Stimulated activated naive CD8-positive, alpha-beta T cell treated with anti-CD3 and anti-CD28 coated beads, Interleukin-15, Interleukin-2, amounts not matched to agents 100 ng/mL and 50 ng/mL, for 24 hours (primary cell): ENCODE results near the gene OR2G2.

Source experiments
- H3K27ac Mint-ChIP-seq: one replicate; pipeline ENCODE4 v1.8.0; 2021; ENCODE audit warnings: mild to moderate bottlenecking, mixed read lengths
- H3K27me3 Mint-ChIP-seq: one replicate; pipeline ENCODE4 v1.8.0; 2021; ENCODE audit warnings: mixed read lengths
- H3K36me3 Mint-ChIP-seq: one replicate; pipeline ENCODE4 v1.8.0; 2021; ENCODE audit warnings: low read depth, mixed read lengths
- H3K4me1 Mint-ChIP-seq: one replicate; pipeline ENCODE4 v1.8.0; 2021; ENCODE audit warnings: low read depth, mixed read lengths
- H3K4me3 Mint-ChIP-seq: one replicate; pipeline ENCODE4 v1.8.0; 2021; ENCODE audit warnings: mild to moderate bottlenecking, mixed read lengths
- H3K9me3 Mint-ChIP-seq: one replicate; pipeline ENCODE4 v1.8.0; 2021; ENCODE audit warnings: mixed read lengths

The OR2G2 gene, protein sequence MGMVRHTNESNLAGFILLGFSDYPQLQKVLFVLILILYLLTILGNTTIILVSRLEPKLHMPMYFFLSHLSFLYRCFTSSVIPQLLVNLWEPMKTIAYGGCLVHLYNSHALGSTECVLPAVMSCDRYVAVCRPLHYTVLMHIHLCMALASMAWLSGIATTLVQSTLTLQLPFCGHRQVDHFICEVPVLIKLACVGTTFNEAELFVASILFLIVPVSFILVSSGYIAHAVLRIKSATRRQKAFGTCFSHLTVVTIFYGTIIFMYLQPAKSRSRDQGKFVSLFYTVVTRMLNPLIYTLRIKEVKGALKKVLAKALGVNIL

DNA sequence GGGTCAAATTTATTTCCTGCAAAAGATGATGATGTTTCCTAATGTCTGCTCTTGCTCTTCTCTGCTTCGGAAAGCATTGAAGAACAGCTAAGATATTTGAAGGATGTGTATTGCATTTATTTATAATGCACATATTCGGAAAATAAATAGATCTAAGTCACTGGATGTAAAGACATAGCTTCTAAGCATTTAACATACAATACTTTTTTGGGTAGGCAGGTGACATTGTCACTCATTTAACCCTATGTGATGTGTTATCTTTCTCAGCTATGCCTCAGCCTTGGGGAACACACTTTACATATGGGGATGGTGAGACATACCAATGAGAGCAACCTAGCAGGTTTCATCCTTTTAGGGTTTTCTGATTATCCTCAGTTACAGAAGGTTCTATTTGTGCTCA, at the start of gene OR2G2:
OR2G2 (plus strand) TSS at position 301 of the 400 bp plus-strand sequence; CDS start at position 301, 0 bp downstream.
- Mint-ChIP-seq H3K36me3 (no peaks in the 10 kb centered on the region), H3K27me3 (no peaks in the 10 kb centered on the region), H3K4me1 (no peaks in the 10 kb centered on the region), H3K27ac (no peak within 1 kb of the TSS), H3K4me3 (no peak within 1 kb of the TSS), H3K9me3 (peaks cover 8% of the 10 kb centered on the region)

DNA sequence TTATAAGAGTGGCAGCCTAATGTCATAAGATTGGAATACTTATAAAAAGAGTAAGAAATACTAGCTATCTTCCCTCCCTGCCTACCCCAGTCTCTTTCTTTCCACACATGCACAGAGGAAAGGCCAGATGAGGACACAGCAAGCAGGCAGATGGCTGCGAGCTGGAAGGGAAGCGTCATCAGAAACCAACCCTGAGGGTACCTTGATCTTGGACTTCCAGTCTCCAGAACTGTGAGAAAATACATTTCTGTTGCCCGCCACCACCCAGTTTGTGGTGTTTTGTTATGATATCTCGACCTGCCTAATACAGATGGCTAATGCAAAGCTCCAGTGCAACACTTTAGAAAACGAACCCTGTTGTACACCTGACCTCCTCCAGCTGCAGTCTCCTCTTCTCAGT, 49.6 kb upstream of the OR2G2 start:
- Mint-ChIP-seq H3K9me3 (no peaks in the 10 kb centered on the region), H3K27ac (no peak overlapping the region), H3K4me1 (no peaks in the 10 kb centered on the region), H3K36me3 (no peaks in the 10 kb centered on the region), H3K4me3 (no peak overlapping the region), H3K27me3 (peaks cover 16% of the 10 kb centered on the region)

DNA sequence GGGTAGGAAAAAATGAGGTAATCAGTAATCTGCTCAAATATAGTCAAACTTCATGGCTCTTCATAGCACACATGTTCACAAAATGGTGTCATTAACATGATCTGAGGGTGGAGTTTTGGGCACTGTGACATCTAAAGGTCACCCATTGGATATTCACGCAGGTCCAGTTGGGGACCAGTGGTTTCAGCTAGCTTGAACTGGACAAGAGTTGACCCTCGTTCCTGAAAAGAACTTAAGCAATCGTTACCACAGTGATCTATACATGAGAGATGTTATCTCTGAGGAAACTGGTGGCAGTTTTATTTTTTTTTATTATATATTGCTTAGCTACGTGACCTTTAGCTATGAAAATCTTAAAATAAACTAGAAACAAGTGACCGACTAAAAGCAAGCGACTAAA, 48.9 kb upstream of the OR2G2 start:
- H3K27ac Mint-ChIP-seq, result no peak overlapping the region
- H3K4me1 Mint-ChIP-seq, result no peaks in the 10 kb centered on the region
- no peaks in the 10 kb centered on the region for H3K9me3 Mint-ChIP-seq
- no peaks in the 10 kb centered on the region for H3K36me3 Mint-ChIP-seq
- no peak overlapping the region for H3K4me3 Mint-ChIP-seq
- peaks cover 16% of the 10 kb centered on the region for H3K27me3 Mint-ChIP-seq

DNA sequence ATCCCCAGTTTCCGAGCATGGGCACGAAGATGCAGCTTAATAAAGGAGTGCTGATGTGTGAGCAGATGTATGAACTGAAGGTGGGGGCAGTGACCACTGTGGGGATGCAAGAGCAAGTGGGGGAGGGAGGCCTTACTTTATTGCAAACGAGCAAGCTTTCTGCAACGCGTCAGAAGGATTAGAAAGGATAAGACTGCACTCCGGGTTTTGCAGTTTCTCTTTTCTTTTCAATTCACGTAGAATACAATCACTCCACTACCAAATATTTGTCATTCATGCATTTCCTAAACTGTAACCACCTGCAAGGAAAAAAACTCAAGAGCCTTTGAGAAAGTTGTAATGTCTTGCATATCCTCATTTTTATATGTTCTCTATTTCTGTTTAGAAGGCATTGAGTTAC, 47.6 kb upstream of the OR2G2 start:
- no peaks in the 10 kb centered on the region for H3K4me1 Mint-ChIP-seq
- no peaks in the 10 kb centered on the region for H3K36me3 Mint-ChIP-seq
- H3K27ac Mint-ChIP-seq, result no peak overlapping the region
- no peaks in the 10 kb centered on the region for H3K9me3 Mint-ChIP-seq
- H3K27me3 Mint-ChIP-seq, result peaks cover 15% of the 10 kb centered on the region
- H3K4me3 Mint-ChIP-seq, result no peak overlapping the region

DNA sequence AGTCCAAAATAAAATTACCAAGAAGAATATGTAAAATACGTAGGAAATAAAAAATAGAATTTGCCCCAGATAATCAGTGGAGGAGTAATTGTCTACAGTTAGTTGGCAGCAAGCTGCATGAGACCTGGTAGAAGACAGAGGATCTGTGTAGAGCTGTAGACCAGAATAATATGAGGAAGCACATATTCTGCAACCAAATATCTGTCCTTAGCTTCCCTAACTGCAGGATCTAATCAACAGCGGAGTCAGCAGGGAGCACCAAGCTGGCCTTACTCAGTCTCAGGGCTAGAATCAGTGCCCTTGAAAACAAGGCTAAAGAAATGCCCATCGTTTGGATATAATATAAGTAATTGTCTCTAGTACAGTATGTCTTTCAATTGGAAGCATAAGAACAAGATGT, 45.3 kb upstream of the OR2G2 start:
- H3K27me3 Mint-ChIP-seq, result peaks cover 22% of the 10 kb centered on the region
- H3K9me3 Mint-ChIP-seq, result no peaks in the 10 kb centered on the region

DNA sequence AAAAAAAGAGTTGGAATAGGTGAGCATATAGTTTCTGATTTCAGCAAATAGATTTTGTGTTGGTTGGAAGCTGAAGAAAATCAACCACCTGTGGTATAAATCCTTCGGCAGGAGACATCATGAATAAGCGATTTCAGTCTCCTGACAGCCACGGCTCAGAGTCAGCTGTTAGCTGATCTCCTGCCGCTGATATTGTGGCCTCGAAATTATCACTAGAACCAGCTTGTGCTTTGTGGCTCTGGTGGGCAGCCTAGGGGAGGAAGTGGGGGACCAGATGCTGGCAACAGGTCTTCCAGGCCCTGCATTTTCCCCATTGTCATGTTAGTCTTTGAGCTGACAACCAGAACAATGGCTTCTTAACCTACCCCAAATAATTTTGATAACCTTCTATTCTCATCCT, 40.1 kb upstream of the OR2G2 start:
- H3K4me1 Mint-ChIP-seq, result peaks cover 15% of the 10 kb centered on the region
- no peaks in the 10 kb centered on the region for H3K9me3 Mint-ChIP-seq
- H3K27ac Mint-ChIP-seq, result no peak overlapping the region
- H3K36me3 Mint-ChIP-seq, result no peaks in the 10 kb centered on the region
- H3K27me3 Mint-ChIP-seq, result peaks cover 31% of the 10 kb centered on the region
- no peak overlapping the region for H3K4me3 Mint-ChIP-seq

More for the DNA sequence above, 45.3 kb upstream of the OR2G2 start:
- Mint-ChIP-seq H3K4me3 (no peak overlapping the region), H3K27ac (no peak overlapping the region), H3K36me3 (no peaks in the 10 kb centered on the region), H3K4me1 (no peaks in the 10 kb centered on the region)

DNA sequence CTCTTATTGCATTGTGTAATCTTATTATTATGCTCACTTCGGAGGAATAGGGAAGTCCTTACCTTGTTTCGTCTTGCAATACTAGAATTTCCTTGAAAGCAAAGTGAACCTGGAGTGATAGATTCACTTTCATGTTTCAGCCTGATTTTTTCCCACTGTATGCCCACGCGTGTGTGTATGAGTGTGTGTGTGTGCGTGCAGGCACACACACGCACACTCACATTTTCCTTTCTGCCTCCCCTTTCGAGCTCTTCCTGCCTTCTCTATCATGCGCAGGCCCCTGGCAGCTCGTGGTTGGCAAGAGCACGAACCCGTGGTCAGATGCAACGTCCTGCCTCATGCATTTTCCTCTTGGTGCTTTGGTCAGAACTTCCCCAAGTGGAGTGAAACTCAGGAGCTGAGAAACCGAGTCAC, 39.4 kb upstream of the OR2G2 start, which contains the start of gene GCSAML:
GCSAML (plus strand) TSS at position 366 of the 414 bp plus-strand sequence. CDS start 58 bp downstream, outside the sequence.
- peaks cover 31% of the 10 kb centered on the region for H3K27me3 Mint-ChIP-seq
- no peak within 1 kb of the TSS for H3K4me3 Mint-ChIP-seq
- no peaks in the 10 kb centered on the region for H3K9me3 Mint-ChIP-seq
- H3K27ac Mint-ChIP-seq, result peak within 1 kb of the TSS; percentile 14
- no peaks in the 10 kb centered on the region for H3K36me3 Mint-ChIP-seq
- peaks cover 15% of the 10 kb centered on the region for H3K4me1 Mint-ChIP-seq

DNA sequence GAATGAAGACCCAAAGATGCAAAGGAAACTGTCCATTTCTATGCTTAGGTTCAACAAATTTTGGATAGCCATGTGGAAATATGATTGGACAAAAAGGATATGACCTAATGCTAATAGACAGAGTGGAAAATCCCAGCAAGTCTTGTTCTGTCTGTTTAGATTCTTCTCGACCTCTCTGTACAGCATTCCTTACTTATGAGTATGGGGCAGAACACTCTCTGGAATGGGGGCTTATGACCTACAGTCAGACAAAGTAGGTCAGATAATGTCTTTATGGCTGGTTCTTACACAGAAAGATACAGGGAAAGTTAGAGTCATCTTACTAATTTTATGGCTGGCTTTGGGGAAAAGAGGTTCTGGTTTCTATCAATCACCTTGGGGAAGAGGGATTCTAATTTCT, 36.4 kb upstream of the OR2G2 start:
- Mint-ChIP-seq H3K36me3 (no peaks in the 10 kb centered on the region), H3K4me3 (no peak overlapping the region), H3K9me3 (no peaks in the 10 kb centered on the region), H3K27me3 (peaks cover 24% of the 10 kb centered on the region), H3K4me1 (peaks cover 15% of the 10 kb centered on the region), H3K27ac (no peak overlapping the region)

DNA sequence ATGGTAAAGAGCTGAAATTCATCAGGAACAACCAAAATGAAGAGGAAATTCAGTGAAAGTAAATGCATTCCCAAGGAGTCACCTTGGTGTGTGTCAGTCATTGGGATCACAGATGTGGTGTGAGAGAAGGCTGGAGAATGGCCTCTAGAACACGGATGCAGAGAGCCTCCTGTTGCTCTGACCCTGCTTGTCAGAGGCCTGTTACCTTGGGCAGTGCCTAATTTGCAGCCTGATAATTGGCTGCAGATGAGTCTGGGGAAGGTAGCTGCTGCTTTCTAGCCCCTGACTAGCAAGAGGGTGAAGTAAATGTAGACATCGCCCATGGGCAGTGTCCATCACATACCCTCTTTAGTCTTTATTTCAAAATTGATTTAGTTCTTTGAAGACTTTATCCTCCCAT, 35.9 kb upstream of the OR2G2 start:
- Mint-ChIP-seq H3K27me3 (peaks cover 22% of the 10 kb centered on the region), H3K9me3 (no peaks in the 10 kb centered on the region), H3K36me3 (no peaks in the 10 kb centered on the region), H3K4me3 (no peak overlapping the region), H3K27ac (no peak overlapping the region), H3K4me1 (peaks cover 15% of the 10 kb centered on the region)

DNA sequence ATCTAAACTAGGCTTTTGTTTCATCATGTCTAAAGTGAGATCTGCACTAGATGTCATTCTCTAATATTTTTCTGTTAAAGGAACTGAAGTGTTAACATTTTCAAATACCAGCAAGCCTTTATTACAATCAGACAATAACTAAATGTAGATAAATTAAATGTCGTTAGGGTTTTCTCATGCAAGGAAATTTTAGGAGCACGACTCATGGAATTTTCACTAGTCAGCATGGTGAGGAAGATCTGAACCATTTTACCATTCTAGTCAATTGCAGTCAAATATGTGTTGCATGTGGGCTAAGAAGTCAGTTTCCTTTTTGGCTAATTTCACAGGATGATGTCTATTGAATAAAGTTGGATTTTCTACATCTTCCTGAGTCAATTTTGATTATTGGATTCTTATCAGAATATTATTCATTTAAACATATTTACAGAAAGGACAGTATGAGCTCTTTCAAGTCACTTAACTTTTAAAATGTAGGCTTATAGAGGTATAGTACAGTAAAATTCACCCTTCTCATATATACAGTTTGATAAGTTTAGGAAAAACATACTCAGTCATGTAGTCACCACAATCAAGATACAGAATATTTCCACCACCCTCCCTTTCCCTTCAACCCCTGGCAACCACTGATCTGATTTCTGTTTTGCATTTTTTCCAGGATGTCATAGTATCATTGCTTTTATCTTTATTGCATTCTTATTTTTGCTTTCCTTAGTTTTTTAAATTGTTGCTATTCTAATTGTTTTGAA, 30.1 kb upstream of the OR2G2 start:
- peaks cover 12% of the 10 kb centered on the region for H3K4me1 Mint-ChIP-seq
- no peaks in the 10 kb centered on the region for H3K36me3 Mint-ChIP-seq
- H3K27me3 Mint-ChIP-seq, result no peaks in the 10 kb centered on the region

DNA sequence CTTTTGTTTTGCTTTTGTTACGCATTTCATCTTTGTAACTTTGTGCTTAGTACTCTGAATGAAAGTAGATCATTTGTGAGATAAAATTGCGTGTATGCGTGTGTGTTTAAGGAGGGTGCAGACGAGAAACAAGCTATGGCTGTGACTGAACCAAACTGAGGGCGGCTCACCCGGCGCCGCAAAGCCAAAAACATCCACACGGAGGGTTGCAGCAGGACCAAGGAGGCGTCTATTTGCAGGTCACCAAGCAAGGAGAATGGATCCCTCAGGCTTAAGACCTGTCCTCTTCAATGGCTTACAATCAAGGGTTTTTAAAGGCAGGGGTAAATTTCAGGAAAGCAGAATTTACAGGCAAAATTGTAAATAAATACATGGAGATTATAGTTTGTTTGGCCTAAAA, 26.4 kb upstream of the OR2G2 start:
- H3K9me3 Mint-ChIP-seq, result no peaks in the 10 kb centered on the region
- peaks cover 12% of the 10 kb centered on the region for H3K4me1 Mint-ChIP-seq
- H3K36me3 Mint-ChIP-seq, result no peaks in the 10 kb centered on the region
- H3K27ac Mint-ChIP-seq, result no peak overlapping the region
- H3K4me3 Mint-ChIP-seq, result no peak overlapping the region
- H3K27me3 Mint-ChIP-seq, result no peaks in the 10 kb centered on the region

More for the DNA sequence above, 30.1 kb upstream of the OR2G2 start:
- H3K9me3 Mint-ChIP-seq, result no peaks in the 10 kb centered on the region
- peak overlapping the region; percentile 21 for H3K27ac Mint-ChIP-seq
- H3K4me3 Mint-ChIP-seq, result no peak overlapping the region

DNA sequence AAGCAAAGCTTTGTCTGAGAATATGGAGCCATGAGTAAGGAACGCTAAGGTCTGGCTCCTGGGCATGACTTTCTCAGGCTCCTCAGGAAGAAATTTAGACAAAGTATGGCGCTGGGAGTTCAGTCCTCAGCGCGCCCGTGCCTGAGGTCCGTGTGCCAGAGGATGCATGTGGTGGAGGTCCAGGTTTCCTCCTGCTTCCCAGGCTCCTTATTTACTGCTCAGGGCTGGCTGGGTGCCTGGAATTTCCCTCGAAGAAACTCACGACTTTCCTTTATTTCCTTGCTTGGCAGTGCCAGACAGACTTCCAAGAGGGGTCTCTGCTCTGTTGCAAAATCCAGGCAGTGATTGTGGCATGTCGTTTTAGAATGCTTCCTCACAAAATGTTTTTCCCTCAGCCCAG, 26.0 kb upstream of the OR2G2 start:
- no peak overlapping the region for H3K4me3 Mint-ChIP-seq
- peaks cover 12% of the 10 kb centered on the region for H3K4me1 Mint-ChIP-seq
- no peak overlapping the region for H3K27ac Mint-ChIP-seq
- no peaks in the 10 kb centered on the region for H3K27me3 Mint-ChIP-seq
- no peaks in the 10 kb centered on the region for H3K9me3 Mint-ChIP-seq
- no peaks in the 10 kb centered on the region for H3K36me3 Mint-ChIP-seq

DNA sequence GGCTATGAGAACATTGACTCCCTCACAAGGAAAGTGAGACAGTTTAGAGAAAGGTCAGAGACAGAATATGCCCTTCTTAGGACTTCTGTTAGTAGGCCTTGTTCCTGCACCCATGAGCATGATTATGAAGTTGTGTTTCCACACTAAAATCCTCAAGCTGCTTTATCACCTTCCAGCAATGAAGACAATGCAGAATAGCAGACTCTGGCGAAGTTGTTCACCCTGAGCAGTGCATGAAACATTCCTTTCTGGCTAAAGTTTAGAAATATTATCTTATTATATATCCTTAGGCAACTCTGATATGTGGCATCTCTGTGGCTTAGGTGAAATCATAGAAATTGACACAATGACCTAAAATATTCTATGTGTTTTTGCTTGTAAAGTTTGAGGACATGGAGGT, 13.9 kb upstream of the OR2G2 start:
- no peak overlapping the region for H3K27ac Mint-ChIP-seq
- peaks cover 17% of the 10 kb centered on the region for H3K9me3 Mint-ChIP-seq
- no peak overlapping the region for H3K4me3 Mint-ChIP-seq
- no peaks in the 10 kb centered on the region for H3K4me1 Mint-ChIP-seq
- H3K36me3 Mint-ChIP-seq, result no peaks in the 10 kb centered on the region
- peaks cover 10% of the 10 kb centered on the region for H3K27me3 Mint-ChIP-seq

DNA sequence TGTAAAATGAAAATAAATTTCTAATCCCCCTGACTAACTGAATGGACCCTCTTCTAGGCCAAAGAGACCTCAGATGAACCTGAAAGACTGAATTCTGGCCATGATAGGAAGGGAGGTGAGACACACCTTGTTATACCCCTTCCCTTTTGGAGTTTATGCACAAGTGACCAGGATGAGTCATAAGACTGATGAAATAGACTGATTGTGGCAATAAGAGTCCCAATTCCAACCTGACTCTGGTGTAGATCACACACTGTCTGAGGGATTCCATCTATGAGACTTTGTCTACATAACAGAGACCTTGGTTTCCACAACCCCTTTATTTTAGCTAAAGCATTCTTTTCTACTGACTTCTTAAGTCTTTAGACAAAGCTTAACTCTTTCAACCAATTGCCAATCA, 13.5 kb upstream of the OR2G2 start:
- H3K27me3 Mint-ChIP-seq, result peaks cover 10% of the 10 kb centered on the region
- H3K4me1 Mint-ChIP-seq, result no peaks in the 10 kb centered on the region
- H3K4me3 Mint-ChIP-seq, result no peak overlapping the region
- peaks cover 17% of the 10 kb centered on the region for H3K9me3 Mint-ChIP-seq
- no peaks in the 10 kb centered on the region for H3K36me3 Mint-ChIP-seq
- H3K27ac Mint-ChIP-seq, result no peak overlapping the region

DNA sequence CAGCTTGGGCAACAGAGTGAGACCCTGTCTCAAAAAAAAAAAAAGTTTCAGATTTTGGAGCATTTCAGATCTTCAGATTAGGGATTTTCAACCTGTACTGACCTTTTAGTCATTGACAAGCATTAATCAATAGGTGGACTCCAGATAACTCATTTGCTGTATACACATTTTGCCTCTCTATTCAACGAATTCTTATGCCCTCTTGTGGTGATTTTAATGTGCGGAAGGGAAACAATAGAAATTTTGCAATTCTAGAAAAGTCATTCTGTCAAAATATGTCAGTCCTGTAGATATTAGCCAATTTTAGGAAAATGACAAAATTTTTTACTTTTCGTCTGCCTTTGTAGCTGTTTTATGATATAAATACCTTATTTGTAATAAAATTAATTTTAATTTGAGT, 11.6 kb upstream of the OR2G2 start:
- peaks cover 10% of the 10 kb centered on the region for H3K27me3 Mint-ChIP-seq
- H3K9me3 Mint-ChIP-seq, result peaks cover 5% of the 10 kb centered on the region
- no peaks in the 10 kb centered on the region for H3K4me1 Mint-ChIP-seq
- H3K27ac Mint-ChIP-seq, result no peak overlapping the region
- no peak overlapping the region for H3K4me3 Mint-ChIP-seq
- H3K36me3 Mint-ChIP-seq, result no peaks in the 10 kb centered on the region
